Measurements from ENCODE around the gene TBX19. TPM values are rescaled to one million over a fixed set of nuclear protein-coding genes. Genes with fewer than 3 reads are reported as not detected.

TBX19 gene
- polyA plus RNA-seq, 2 of the 4 experiments (the other 2 are of a cell fraction), result 0.98 to 1.7 TPM

DNA sequence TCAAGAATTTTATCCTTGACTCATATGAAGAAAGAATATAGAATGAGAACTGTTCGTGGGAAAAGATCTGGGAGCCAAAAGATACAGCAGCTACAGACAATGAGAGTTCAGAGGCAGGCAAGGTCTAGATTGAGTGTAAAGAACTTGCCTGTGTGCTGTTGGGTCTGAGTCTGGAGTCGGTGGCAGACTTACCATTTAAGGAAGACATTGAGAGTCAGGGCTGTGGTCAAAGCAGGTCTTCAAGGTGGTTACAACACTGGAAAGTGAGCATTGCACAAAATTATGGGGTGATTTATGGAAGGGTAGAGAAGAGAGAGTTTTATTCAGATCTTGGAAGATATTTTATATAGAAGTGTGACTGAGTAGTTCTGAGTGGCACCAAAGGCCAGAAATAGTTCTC, 80.6 kb downstream of the TBX19 start (continued):
- no peak for TF ChIP-seq MAZ (IDR thresholded peaks at IDR 0.05; ENCODE audit: borderline replicate concordance, low read depth, low read length)
- TF ChIP-seq HOXB13 (CRISPR knock-in tag; IDR thresholded peaks at IDR 0.05; ENCODE audit: low read depth), result no peak
- no peak for TF ChIP-seq ZNF302 (CRISPR knock-in tag; IDR thresholded peaks at IDR 0.05)
- TF ChIP-seq NPAS2 (CRISPR knock-in tag; IDR thresholded peaks at IDR 0.05; ENCODE audit: borderline replicate concordance), result no peak

DNA sequence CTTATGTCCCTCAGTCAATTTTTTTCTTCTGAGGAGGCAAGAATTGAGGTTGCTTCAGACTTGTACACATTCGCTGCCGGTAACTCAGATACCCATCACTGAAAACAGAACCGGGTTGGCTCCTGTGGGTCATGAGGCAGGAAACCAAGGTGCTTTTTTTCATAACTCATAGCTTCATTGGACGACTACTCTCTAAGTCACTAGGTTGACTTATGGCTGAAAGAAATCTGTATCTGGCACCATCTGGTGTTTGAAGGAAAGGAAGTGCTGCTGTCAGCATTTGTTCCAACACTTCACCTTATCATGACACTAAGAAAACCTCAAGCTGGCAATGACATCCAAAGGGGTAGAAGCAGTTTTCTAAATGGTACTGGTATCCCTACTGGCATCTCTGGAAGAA, 82.3 kb downstream of the TBX19 start:
- ChIA-PET POLR2A (no interaction called here), CTCF (interaction anchor here (2.8 kb wide), 1 partner anchor 20 kb away, joined by 18 read pairs; no protein-coding TSS in a partner anchor)
- no peak overlapping the region for H3K4me2 ChIP-seq
- TF ChIP-seq HOXA7 (CRISPR knock-in tag; IDR thresholded peaks at IDR 0.05) (no peak), MAFK (IDR thresholded peaks at IDR 0.05; ENCODE audit: partially characterized antibody) (peak; percentile 90), ZNF302 (CRISPR knock-in tag; IDR thresholded peaks at IDR 0.05) (no peak)
- DNase-seq (ENCODE audit: low read depth in 1 of 2, low spot score in 1 of 2) (no peak), FAIRE-seq (no peak), ATAC-seq (no peak)
- 66% methylated on average over 4 of the region's 4 CpGs for WGBS (ENCODE audit: missing lambda C conversion rate)
- H3K27ac ChIP-seq, result no peak overlapping the region
- H3K4me1 ChIP-seq, result peaks cover 7% of the 10 kb centered on the region
- H3K9me3 ChIP-seq, result no peaks in the 10 kb centered on the region
- H3K4me3 ChIP-seq, result no peak overlapping the region

Small RNA genes lying within 50 kb of the gene (small RNA-seq; reads per million reads assigned to genes)
- 0 reads per million in 6 experiments for gene RNU6-1310P

Other genes with a start within 250 kb of the TBX19 start
- gene GPR161, start 143.9 kb upstream of the TBX19 start, polyA plus RNA-seq (2011; rRNA removed), result 7.8 and 16.1 TPM in 2 replicates
- gene GPR161, start 143.9 kb upstream of the TBX19 start, polyA plus RNA-seq (2017; fragmentation: RNase III; extraction: RNeasy Plus Mini Kit Qiagen cat#74134 plus additional on column Dnase treatment), result 6.6 to 9.4 TPM (median 9.4 TPM) in 3 replicates
- gene TIPRL, start 101.9 kb upstream of the TBX19 start, polyA plus RNA-seq (2011; rRNA removed), result 47.5 and 70.7 TPM in 2 replicates
- 31.6 to 38.3 TPM (median 34.4 TPM) in 3 replicates for gene TIPRL, start 101.9 kb upstream of the TBX19 start, polyA plus RNA-seq (2017; fragmentation: RNase III; extraction: RNeasy Plus Mini Kit Qiagen cat#74134 plus additional on column Dnase treatment)
- 40.1 and 43.8 TPM in 2 replicates for gene SFT2D2, start 54.9 kb upstream of the TBX19 start, polyA plus RNA-seq (2011; rRNA removed)
- gene SFT2D2, start 54.9 kb upstream of the TBX19 start, polyA plus RNA-seq (2017; fragmentation: RNase III; extraction: RNeasy Plus Mini Kit Qiagen cat#74134 plus additional on column Dnase treatment), result 12.3 to 14.1 TPM (median 12.8 TPM) in 3 replicates